Large intestine (tissue), 3 donors: ENCODE measurements around the gene ZNF726. TPM values are rescaled to one million over a fixed set of nuclear protein-coding genes. Genes with fewer than 3 reads are reported as not detected.

ENCODE experiments used
- DNase-seq, 2 donors: peaks; one replicate each; pipeline versions ENCODE4 v3.0.0 to v3.0.0-alpha.2; 2013
- H3K27ac ChIP-seq: one replicate; pipeline ENCODE4 v1.5.1; 2013; ENCODE audit warnings: low read length
- H3K27me3 ChIP-seq: 2 replicates; pipeline ENCODE4 v1.6.1; 2013; ENCODE audit warnings: low read length; ENCODE audit not compliant: control insufficient read depth, insufficient read depth
- H3K36me3 ChIP-seq: 2 replicates; pipeline ENCODE4 v1.6.1; 2013; ENCODE audit warnings: low read length; ENCODE audit not compliant: control insufficient read depth, insufficient read depth
- H3K4me1 ChIP-seq: one replicate; pipeline ENCODE4 v1.6.1; 2013; ENCODE audit warnings: low read length; ENCODE audit not compliant: control insufficient read depth, insufficient read depth
- H3K4me3 ChIP-seq: one replicate; pipeline ENCODE4 v1.5.1; 2013; ENCODE audit warnings: low read length
- H3K9me3 ChIP-seq: one replicate; pipeline ENCODE4 v1.6.1; 2013; ENCODE audit warnings: mild to moderate bottlenecking, low read depth, low read length, moderate library complexity; ENCODE audit not compliant: control insufficient read depth
- WGBS: methylation state at CpG from one replicate; pipeline ENCODE4 v1.1.5; 2013; ENCODE audit warnings: low lambda C conversion rate; ENCODE audit not compliant: insufficient coverage; 5-methylcytosine and 5-hydroxymethylcytosine counted together
- polyA plus RNA-seq: library from polyadenylated mRNA; unstranded; fragments of 120-200 nt; gene quantifications from one replicate; pipeline ENCODE4 v1.2.1, GENCODE V29; 2013

The ZNF726 gene
- polyA plus RNA-seq, 1 donor = 4.5 TPM

GRCh38 chr19:23896912-23897311 is 17.8 kb upstream of the ZNF726 start:
- WGBS = no CpG with 5 or more reads among the region's 1 CpG
- Histone ChIP-seq H3K36me3 (no peaks in the 10 kb centered on the region), H3K4me3 (no peak overlapping the region), H3K27me3 (no peaks in the 10 kb centered on the region), H3K27ac (no peak overlapping the region), H3K4me1 (no peaks in the 10 kb centered on the region), H3K9me3 (no peaks in the 10 kb centered on the region)
- no peak for DNase-seq

DNA sequence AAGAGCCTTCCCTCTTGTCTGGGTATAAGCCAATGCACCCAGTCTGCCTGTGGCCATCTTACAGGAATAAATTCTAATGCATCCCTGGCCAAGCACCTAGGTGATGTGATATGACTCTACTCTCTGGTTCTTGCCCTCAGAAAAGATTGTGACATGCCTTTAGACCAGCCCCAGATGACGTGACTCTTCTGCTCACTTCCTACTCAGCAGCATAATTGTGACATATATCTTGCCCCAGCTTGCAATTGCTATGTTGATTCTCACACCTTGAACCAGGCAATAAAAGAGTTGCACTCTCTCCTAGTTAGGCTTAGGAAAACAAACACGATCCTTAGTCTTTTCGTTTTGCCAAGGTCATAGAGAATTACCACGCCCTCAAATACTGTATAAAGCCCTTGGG is 13.3 kb upstream of the ZNF726 start:
- WGBS = no CpG with 5 or more reads among the region's 4 CpGs
- H3K9me3 ChIP-seq = no peaks in the 10 kb centered on the region
- no peaks in the 10 kb centered on the region for H3K4me1 ChIP-seq
- DNase-seq = no peak
- H3K27me3 ChIP-seq = no peaks in the 10 kb centered on the region
- H3K27ac ChIP-seq = no peak overlapping the region
- no peak overlapping the region for H3K4me3 ChIP-seq
- H3K36me3 ChIP-seq = no peaks in the 10 kb centered on the region

DNA sequence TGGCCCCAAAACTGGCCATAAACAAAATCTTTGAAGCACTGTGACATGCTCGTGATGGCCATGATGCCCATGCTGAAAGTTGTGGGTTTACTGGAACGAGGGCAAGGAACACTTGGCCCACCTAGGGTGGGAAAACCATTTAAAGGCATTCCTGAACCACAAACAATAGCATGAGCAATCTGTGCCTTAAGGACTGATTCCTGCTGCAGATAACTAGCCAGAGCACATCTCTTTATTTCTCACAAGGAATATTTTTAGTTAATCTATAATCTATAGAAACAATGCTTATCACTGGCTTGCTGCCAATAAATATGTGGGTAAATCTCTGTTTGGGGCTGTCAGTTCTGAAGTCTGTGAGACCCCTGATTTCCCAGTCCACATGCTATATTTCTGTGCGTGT is 10.3 kb upstream of the ZNF726 start:
- Histone ChIP-seq H3K36me3 (no peaks in the 10 kb centered on the region), H3K4me1 (no peaks in the 10 kb centered on the region), H3K27me3 (no peaks in the 10 kb centered on the region), H3K4me3 (no peak overlapping the region), H3K27ac (no peak overlapping the region), H3K9me3 (no peaks in the 10 kb centered on the region)
- no peak for DNase-seq
- WGBS = no CpG with 5 or more reads among the region's 3 CpGs

DNA sequence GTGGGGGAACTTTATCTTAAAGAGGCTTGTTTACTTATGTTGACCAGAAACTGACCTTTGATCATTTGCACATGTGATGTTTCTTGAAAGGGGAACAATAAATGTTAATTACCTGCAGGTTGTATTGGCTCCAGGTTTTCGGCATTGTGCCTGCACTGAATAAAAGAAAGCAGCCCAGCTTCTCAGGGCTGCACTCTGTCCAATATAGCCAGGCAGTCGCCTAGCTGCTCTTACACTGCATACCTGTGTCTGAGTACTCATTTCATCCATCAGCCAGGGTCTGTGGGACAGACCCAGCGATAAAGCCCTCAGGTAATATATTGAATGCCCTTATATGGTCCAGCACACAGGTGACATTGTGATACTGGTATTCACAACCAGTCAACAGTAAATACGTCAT is 8.9 kb upstream of the ZNF726 start:
- Histone ChIP-seq H3K4me1 (no peaks in the 10 kb centered on the region), H3K27ac (no peak overlapping the region), H3K36me3 (no peaks in the 10 kb centered on the region), H3K9me3 (no peaks in the 10 kb centered on the region), H3K27me3 (no peaks in the 10 kb centered on the region), H3K4me3 (no peak overlapping the region)
- no peak for DNase-seq
- no CpG with 5 or more reads among the region's 4 CpGs for WGBS

DNA sequence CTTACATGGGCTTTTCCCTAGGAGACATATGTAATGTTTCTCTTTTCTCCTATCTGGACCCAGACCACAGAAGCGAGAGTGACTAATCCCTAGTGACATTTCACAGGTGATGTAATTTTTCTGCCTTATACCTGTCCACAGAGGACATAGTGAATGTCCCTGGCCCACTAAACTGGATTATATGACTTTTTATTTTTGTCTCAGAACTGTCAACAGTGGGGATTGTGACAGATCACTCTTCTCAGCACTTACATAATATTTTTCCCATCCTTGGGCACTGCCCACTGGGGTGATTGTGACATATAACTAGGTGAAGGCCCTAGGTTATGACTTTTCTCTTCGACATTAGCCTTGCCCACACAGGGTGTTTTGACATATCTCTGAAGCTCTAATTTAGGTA is 7.9 kb upstream of the ZNF726 start:
- H3K9me3 ChIP-seq = no peaks in the 10 kb centered on the region
- H3K4me3 ChIP-seq = no peak overlapping the region
- no peaks in the 10 kb centered on the region for H3K36me3 ChIP-seq
- no peak overlapping the region for H3K27ac ChIP-seq
- no peaks in the 10 kb centered on the region for H3K27me3 ChIP-seq
- no peak for DNase-seq
- no peaks in the 10 kb centered on the region for H3K4me1 ChIP-seq
- WGBS = no CpG with 5 or more reads among the region's 2 CpGs

- Histone ChIP-seq H3K9me3 (no peaks in the 10 kb centered on the region), H3K36me3 (no peaks in the 10 kb centered on the region), H3K27ac (no peak overlapping the region), H3K27me3 (no peaks in the 10 kb centered on the region), H3K4me1 (no peaks in the 10 kb centered on the region), H3K4me3 (no peak overlapping the region)
- DNase-seq = no peak
These were observed 6.5 kb upstream of the ZNF726 start for GRCh38 chr19:23908165-23908564.

DNA sequence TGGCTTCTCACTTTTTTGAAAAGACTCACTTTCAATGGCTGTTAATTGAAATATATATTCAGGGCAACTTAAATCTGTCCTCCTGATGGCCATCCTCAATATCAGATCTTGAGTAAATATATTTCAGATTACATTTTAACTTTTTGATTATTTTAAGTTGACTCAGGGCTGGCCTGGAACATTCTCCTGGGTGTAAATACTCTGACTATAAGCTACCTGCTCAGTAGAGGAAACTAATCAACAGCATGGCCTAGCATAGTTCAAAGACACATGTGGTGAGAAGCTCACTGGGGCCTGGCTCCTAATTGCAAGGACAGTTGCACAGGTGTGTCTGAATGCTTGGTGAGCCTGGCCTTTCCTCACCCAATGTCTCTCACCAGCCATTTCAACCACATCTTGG is 5.5 kb upstream of the ZNF726 start:
- Histone ChIP-seq H3K36me3 (no peaks in the 10 kb centered on the region), H3K27me3 (no peaks in the 10 kb centered on the region), H3K4me3 (no peak overlapping the region), H3K4me1 (no peaks in the 10 kb centered on the region), H3K9me3 (no peaks in the 10 kb centered on the region), H3K27ac (no peak overlapping the region)
- no peak for DNase-seq

DNA sequence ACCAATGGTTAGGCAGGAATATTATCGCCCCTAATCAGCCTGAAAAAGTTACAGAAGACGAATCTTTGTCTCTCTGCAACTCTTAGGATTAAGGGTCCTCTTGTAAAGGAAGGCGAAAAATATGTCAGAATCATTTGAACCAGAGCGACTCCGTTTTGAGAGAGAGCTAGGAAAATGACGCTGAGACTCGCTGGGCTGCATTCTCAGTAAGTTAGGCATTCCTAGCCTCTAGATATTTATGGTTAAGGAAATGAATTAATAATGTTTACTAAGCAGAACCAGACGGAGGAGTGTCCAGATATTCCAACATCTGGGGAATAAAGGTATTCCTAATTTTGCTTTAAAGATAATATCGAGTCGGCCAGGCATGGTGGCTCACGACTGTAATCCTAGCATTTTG is 755 bp upstream of the ZNF726 start:
- H3K4me3 ChIP-seq = no peak overlapping the region
- H3K27me3 ChIP-seq = no peaks in the 10 kb centered on the region
- H3K36me3 ChIP-seq = no peaks in the 10 kb centered on the region
- H3K4me1 ChIP-seq = no peaks in the 10 kb centered on the region
- H3K27ac ChIP-seq = no peak overlapping the region
- 80% methylated on average over 1 of the region's 11 CpGs for WGBS
- no peaks in the 10 kb centered on the region for H3K9me3 ChIP-seq
- DNase-seq = no peak

DNA sequence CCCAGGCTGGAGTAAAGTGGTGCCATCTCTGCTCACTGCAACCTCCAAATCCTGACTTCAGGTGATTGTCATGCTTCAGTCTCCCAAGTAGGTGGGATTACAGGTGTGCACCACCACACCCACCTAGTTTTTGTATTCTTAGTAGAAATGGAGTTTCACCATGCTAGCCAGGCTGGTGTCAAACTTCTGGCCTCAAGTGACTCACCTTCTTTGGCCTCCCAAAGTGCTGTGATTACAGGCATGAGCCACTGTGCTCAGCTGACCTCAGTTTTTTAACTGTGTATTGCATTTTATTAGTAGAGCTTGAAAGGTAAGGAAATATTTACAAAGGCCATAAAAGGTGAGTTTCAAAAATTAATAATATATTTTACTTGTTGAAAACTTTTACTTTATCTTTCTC is 2.3 kb downstream of the ZNF726 start:
- Histone ChIP-seq H3K27me3 (no peaks in the 10 kb centered on the region), H3K4me1 (no peaks in the 10 kb centered on the region), H3K9me3 (no peaks in the 10 kb centered on the region), H3K4me3 (no peak overlapping the region), H3K27ac (no peak overlapping the region), H3K36me3 (peaks cover under 1% of the 10 kb centered on the region)
- no peak for DNase-seq

- WGBS = 83% methylated on average over 1 of the region's 5 CpGs
- H3K36me3 ChIP-seq = peaks cover 5% of the 10 kb centered on the region
- no peaks in the 10 kb centered on the region for H3K27me3 ChIP-seq
- DNase-seq = peak; percentile 21 to 53
- no peaks in the 10 kb centered on the region for H3K9me3 ChIP-seq
- H3K27ac ChIP-seq = no peak overlapping the region
- H3K4me1 ChIP-seq = no peaks in the 10 kb centered on the region
- no peak overlapping the region for H3K4me3 ChIP-seq
These were observed 3.2 kb downstream of the ZNF726 start for GRCh38 chr19:23917856-23918255.

GRCh38 chr19:23925285-23925684 is 10.6 kb downstream of the ZNF726 start:
- H3K36me3 ChIP-seq = peaks cover 5% of the 10 kb centered on the region
- no peak overlapping the region for H3K27ac ChIP-seq
- no peaks in the 10 kb centered on the region for H3K4me1 ChIP-seq
- H3K27me3 ChIP-seq = no peaks in the 10 kb centered on the region
- H3K9me3 ChIP-seq = peaks cover 3% of the 10 kb centered on the region
- H3K4me3 ChIP-seq = no peak overlapping the region
- DNase-seq = no peak
- WGBS = 100% methylated on average over 1 of the region's 5 CpGs
